ENCODE data around the gene FGD6. TPM values are rescaled to one million over a fixed set of nuclear protein-coding genes. Genes with fewer than 3 reads are reported as not detected.

Gene FGD6
- total RNA-seq, 2 experiments from 2014 or later = 5.6 to 7.8 TPM

- no peak overlapping the region for H3K4me2 ChIP-seq (ENCODE audit: low read length)
- H3K27ac ChIP-seq (ENCODE audit: low read depth, low read length, poor library complexity, severe bottlenecking) = no peak overlapping the region
- ChIA-PET POLR2A (interaction anchor here (0.7 to 1.9 kb wide), 2 partner anchors 11 to 16 kb away, joined by 3 to 5 read pairs; no protein-coding TSS in a partner anchor), CTCF (ENCODE audit: unreplicated experiment) (no interaction called here)
- H3K4me3 ChIP-seq (ENCODE audit: low read depth, low read length, poor library complexity, severe bottlenecking) = no peak overlapping the region
- no peaks in the 10 kb centered on the region for H3K9me3 ChIP-seq (ENCODE audit: low read length)
- TF ChIP-seq EZH2phosphoT487 (IDR thresholded peaks at IDR 0.05; ENCODE audit: borderline replicate concordance, low read depth, low read length) (no peak), CTCF (conservative IDR thresholded peaks at IDR 0.05; ENCODE audit: low read length) (no peak)
- no peak for DNase-seq (ENCODE audit: low spot score)
- no peaks in the 10 kb centered on the region for H4K20me1 ChIP-seq (ENCODE audit: insufficient read depth, low read length)
- peaks cover 7% of the 10 kb centered on the region; the same call in 1 of the 2 replicates for H3K36me3 ChIP-seq (ENCODE audit: insufficient read depth, low read length)
- peaks cover 33% of the 10 kb centered on the region for H3K79me2 ChIP-seq (ENCODE audit: insufficient read depth, low read depth, low read length)
- no TSS peak for BruUV-seq (replicated peaks)
- intact Hi-C loops (cut with micrococcal nuclease; ENCODE audit: unreplicated experiment) = no loop called here
- H3K9me2 ChIP-seq (ENCODE audit: insufficient read depth, low read length) = no peaks in the 10 kb centered on the region
- peaks cover 13% of the 10 kb centered on the region for H3K4me1 ChIP-seq (ENCODE audit: insufficient read depth, low read length, poor library complexity, severe bottlenecking)
- H2AFZ ChIP-seq (ENCODE audit: low read length) = no peak overlapping the region
Observed at GRCh38 chr12:95074766-95075165, 142.5 kb downstream of the FGD6 start.

GRCh38 chr12:95073698-95074520 is 143.4 kb downstream of the FGD6 start:
- Histone ChIP-seq H4K20me1 (ENCODE audit: insufficient read depth, low read length) (no peaks in the 10 kb centered on the region), H3K9me2 (ENCODE audit: insufficient read depth, low read length) (no peaks in the 10 kb centered on the region), H2AFZ (ENCODE audit: low read length) (peak overlapping the region; percentile 89), H3K36me3 (ENCODE audit: insufficient read depth, low read length) (peaks cover 16% of the 10 kb centered on the region; the same call in 1 of the 2 replicates), H3K27ac (ENCODE audit: low read depth, low read length, poor library complexity, severe bottlenecking) (no peak overlapping the region), H3K79me2 (ENCODE audit: insufficient read depth, low read depth, low read length) (peaks cover 41% of the 10 kb centered on the region), H3K4me1 (ENCODE audit: insufficient read depth, low read length, poor library complexity, severe bottlenecking) (peaks cover 13% of the 10 kb centered on the region), H3K4me3 (ENCODE audit: low read depth, low read length, poor library complexity, severe bottlenecking) (peak overlapping the region; percentile 93), H3K4me2 (ENCODE audit: low read length) (peak overlapping the region; percentile 40; the same call in 1 of the 2 replicates), H3K9me3 (ENCODE audit: low read length) (no peaks in the 10 kb centered on the region)
- intact Hi-C loops (cut with micrococcal nuclease; ENCODE audit: unreplicated experiment) = loop anchor here (1.0 to 2.0 kb wide), 2 partner anchors 143 to 262 kb away; partner anchors contain the start of genes FGD6 and VEZT
- BruUV-seq (replicated peaks) = no TSS peak
- TF ChIP-seq CTCF (conservative IDR thresholded peaks at IDR 0.05; ENCODE audit: low read length) (peak; percentile 88), EZH2phosphoT487 (IDR thresholded peaks at IDR 0.05; ENCODE audit: borderline replicate concordance, low read depth, low read length) (no peak)
- POLR2A ChIA-PET = interaction anchor here (0.6 to 1.9 kb wide), 10 partner anchors 11 to 400 kb away, joined by 3 to 12 read pairs (median 4); partner anchors contain the start of genes METAP2 and NDUFA12
- CTCF ChIA-PET (ENCODE audit: unreplicated experiment) = interaction anchor here (0.7 to 1.0 kb wide), 2 partner anchors 10 to 43 kb away, joined by 3 read pairs; no protein-coding TSS in a partner anchor
- DNase-seq (ENCODE audit: low spot score) = no peak
